Transverse colon (tissue), 4 donors: ENCODE data around the gene DGKE.

Experiments
- CTCF ChIP-seq, 5 experiments: fragments of 200-600 bp in 3 of 5; fragments of 450-650 bp in 2 of 5; sonication (generic) in 3 of 5; IDR thresholded peaks; 1 replicate in 2 of 5; 2 replicates in 3 of 5; pipeline ENCODE4 v1.5.1; 2016 to 2017; ENCODE audit warnings: antibody characterized with exemption in 5 of 5, inconsistent platforms in 3 of 5, mild to moderate bottlenecking in 2 of 5, moderate library complexity in 1 of 5
- EP300 ChIP-seq: sonication (generic); formaldehyde crosslinking; IDR thresholded peaks from one replicate; pipeline ENCODE4 v1.6.1; 2017; ENCODE audit warnings: antibody characterized with exemption, low read depth
- POLR2A ChIP-seq: fragments of 450-650 bp; IDR thresholded peaks from one replicate; pipeline ENCODE4 v1.6.1; 2016; ENCODE audit warnings: antibody characterized with exemption, mild to moderate bottlenecking, moderate library complexity
- POLR2AphosphoS5 ChIP-seq, 3 donors: sonication (generic); formaldehyde crosslinking; IDR thresholded peaks; one replicate each; pipeline ENCODE4 v1.6.1; 2016; ENCODE audit warnings: antibody characterized with exemption in 3 of 3

GRCh38 chr17:56879280-56879679, 45.3 kb downstream of the DGKE start:
- TF ChIP-seq CTCF (IDR thresholded peaks at IDR 0.05) (no peak), POLR2AphosphoS5 (IDR thresholded peaks at IDR 0.05) (no peak), POLR2A (no peak), EP300 (no peak)
